NCI-H128 (cell line): Measurements from ENCODE around the gene STK38L.

Experiments used
- DNase-seq: peaks from one replicate; lab custom pipeline; 2025; ENCODE audit not compliant: unreplicated experiment; lab: John Stamatoyannopoulos, UW

Gene STK38L

GRCh38 chr12:27274706-27275105 lies 30.6 kb downstream of the STK38L start:
- no peak for DNase-seq

GRCh38 chr12:27276275-27276674 lies 32.2 kb downstream of the STK38L start:
- DNase-seq: no peak

GRCh38 chr12:27277846-27278260 lies 33.8 kb downstream of the STK38L start:
- DNase-seq: no peak

- DNase-seq: no peak
Measured at GRCh38 chr12:27279826-27280225, 35.7 kb downstream of the STK38L start.

- DNase-seq: no peak
Measured at GRCh38 chr12:27280412-27280811, 36.3 kb downstream of the STK38L start.

GRCh38 chr12:27282754-27283153 lies 38.7 kb downstream of the STK38L start:
- no peak for DNase-seq

GRCh38 chr12:27284021-27284420 lies 39.9 kb downstream of the STK38L start:
- no peak for DNase-seq

- no peak for DNase-seq
Measured at GRCh38 chr12:27284751-27285150, 40.7 kb downstream of the STK38L start.

- no peak for DNase-seq
Measured at GRCh38 chr12:27285403-27285802, 41.3 kb downstream of the STK38L start.

GRCh38 chr12:27289414-27289813 lies 45.3 kb downstream of the STK38L start:
- DNase-seq: no peak

- no peak for DNase-seq
Measured at GRCh38 chr12:27290501-27291168, 46.5 kb downstream of the STK38L start.

- no peak for DNase-seq
Measured at GRCh38 chr12:27291862-27292261, 47.8 kb downstream of the STK38L start.

- no peak for DNase-seq
Measured at GRCh38 chr12:27292718-27293117, 48.6 kb downstream of the STK38L start.

GRCh38 chr12:27293463-27293862 lies 49.4 kb downstream of the STK38L start:
- DNase-seq: no peak

GRCh38 chr12:27296674-27297073 lies 52.6 kb downstream of the STK38L start:
- no peak for DNase-seq

GRCh38 chr12:27297566-27297965 lies 53.5 kb downstream of the STK38L start:
- DNase-seq: no peak

- no peak for DNase-seq
Measured at GRCh38 chr12:27299102-27299501, 55.0 kb downstream of the STK38L start.

GRCh38 chr12:27300226-27300625 lies 56.1 kb downstream of the STK38L start:
- DNase-seq: no peak

GRCh38 chr12:27303139-27304111 lies 59.3 kb downstream of the STK38L start:
- no peak for DNase-seq

- DNase-seq: no peak
Measured at GRCh38 chr12:27304856-27305255, 60.8 kb downstream of the STK38L start.

GRCh38 chr12:27305673-27306456 lies 61.8 kb downstream of the STK38L start:
- peak; percentile 8 for DNase-seq
